ENCODE measurements around the gene BSN.

Gene BSN

GRCh38 chr3:49702672-49703071 lies 148.4 kb downstream of the BSN start:
- Histone ChIP-seq H3K4me3 (ENCODE audit: low read length) (no peak overlapping the region), H3K27me3 (ENCODE audit: control insufficient read depth, insufficient read depth, low read length) (no peaks in the 10 kb centered on the region), H3K4me1 (ENCODE audit: control insufficient read depth, insufficient read depth, low read length) (peaks cover 2% of the 10 kb centered on the region), H3K27ac (ENCODE audit: low read length) (no peak overlapping the region), H3K9me3 (ENCODE audit: control insufficient read depth, insufficient read depth, low read length) (no peaks in the 10 kb centered on the region), H3K36me3 (ENCODE audit: control insufficient read depth, insufficient read depth, low read length) (peaks cover 22% of the 10 kb centered on the region)
- DNase-seq (ENCODE audit: low read depth, low spot score) = no peak
- no CpG with 5 or more reads among the region's 11 CpGs for WGBS (ENCODE audit: insufficient coverage, insufficient read length)

DNA sequence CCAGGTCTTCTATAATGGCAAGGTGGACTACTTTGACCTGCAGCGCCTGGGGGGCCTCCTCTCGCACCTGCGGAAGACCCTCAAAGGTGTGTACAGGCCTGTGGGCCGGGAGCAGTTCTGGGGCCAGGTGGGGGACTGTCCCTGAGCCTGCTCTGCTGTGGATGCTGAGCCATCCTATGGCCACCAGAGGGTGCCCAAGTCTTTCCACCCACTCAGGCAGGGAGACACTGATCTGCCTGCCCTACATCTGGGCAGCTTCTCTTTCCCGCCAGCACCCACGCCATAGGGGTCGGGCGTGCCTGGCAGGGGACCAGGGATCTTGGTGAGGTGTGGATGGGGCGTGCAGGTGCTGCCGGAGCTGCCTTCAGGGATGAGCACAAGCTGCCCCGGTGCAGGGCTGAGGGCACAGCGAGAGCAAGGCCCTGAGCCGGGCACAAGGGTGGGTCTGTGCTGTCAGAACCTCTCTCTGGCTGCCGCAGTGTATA lies 149.2 kb downstream of the BSN start:
- Histone ChIP-seq H3K4me3 (ENCODE audit: low read length) (no peak overlapping the region), H3K4me1 (ENCODE audit: control insufficient read depth, insufficient read depth, low read length) (peaks cover 2% of the 10 kb centered on the region), H3K36me3 (ENCODE audit: control insufficient read depth, insufficient read depth, low read length) (peaks cover 22% of the 10 kb centered on the region), H3K27ac (ENCODE audit: low read length) (no peak overlapping the region), H3K27me3 (ENCODE audit: control insufficient read depth, insufficient read depth, low read length) (no peaks in the 10 kb centered on the region), H3K9me3 (ENCODE audit: control insufficient read depth, insufficient read depth, low read length) (no peaks in the 10 kb centered on the region)
- DNase-seq (ENCODE audit: low read depth, low spot score) = no peak
- no CpG with 5 or more reads among the region's 14 CpGs for whole genome bisulfite sequencing (ENCODE audit: insufficient coverage, insufficient read length)

- H3K36me3 ChIP-seq (ENCODE audit: control insufficient read depth, insufficient read depth, low read length) = peaks cover 22% of the 10 kb centered on the region
- no CpG with 5 or more reads among the region's 7 CpGs for WGBS (ENCODE audit: insufficient coverage, insufficient read length)
- no peak for DNase-seq (ENCODE audit: low read depth, low spot score)
- H3K4me1 ChIP-seq (ENCODE audit: control insufficient read depth, insufficient read depth, low read length) = peaks cover 2% of the 10 kb centered on the region
- no peaks in the 10 kb centered on the region for H3K27me3 ChIP-seq (ENCODE audit: control insufficient read depth, insufficient read depth, low read length)
- H3K9me3 ChIP-seq (ENCODE audit: control insufficient read depth, insufficient read depth, low read length) = no peaks in the 10 kb centered on the region
- H3K27ac ChIP-seq (ENCODE audit: low read length) = no peak overlapping the region
- no peak overlapping the region for H3K4me3 ChIP-seq (ENCODE audit: low read length)
Observed at GRCh38 chr3:49703956-49704355, 149.7 kb downstream of the BSN start.

DNA sequence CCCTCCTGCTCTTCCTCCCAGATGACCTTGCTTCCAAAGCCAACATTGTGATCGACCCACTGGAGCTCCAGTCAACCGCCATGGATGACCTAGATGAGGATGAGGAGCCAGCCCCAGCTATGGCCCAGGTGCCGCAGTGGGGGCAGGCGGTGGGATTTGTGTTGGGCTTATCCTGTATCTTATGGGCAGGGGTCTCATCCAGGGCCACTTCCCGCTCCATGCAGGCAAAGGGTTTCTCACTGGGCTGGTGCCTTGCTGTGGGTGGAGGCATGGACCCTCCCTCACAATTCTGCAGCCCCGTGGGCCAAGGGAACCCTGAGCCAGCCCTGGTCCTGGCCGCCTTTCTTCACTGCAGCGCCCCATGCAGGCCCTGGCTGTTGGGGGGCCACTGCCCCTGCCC lies 150.4 kb downstream of the BSN start:
- WGBS (ENCODE audit: insufficient coverage, insufficient read length) = no CpG with 5 or more reads among the region's 8 CpGs
- peaks cover 2% of the 10 kb centered on the region for H3K4me1 ChIP-seq (ENCODE audit: control insufficient read depth, insufficient read depth, low read length)
- no peaks in the 10 kb centered on the region for H3K9me3 ChIP-seq (ENCODE audit: control insufficient read depth, insufficient read depth, low read length)
- H3K27ac ChIP-seq (ENCODE audit: low read length) = no peak overlapping the region
- H3K4me3 ChIP-seq (ENCODE audit: low read length) = no peak overlapping the region
- H3K36me3 ChIP-seq (ENCODE audit: control insufficient read depth, insufficient read depth, low read length) = peaks cover 19% of the 10 kb centered on the region
- no peak for DNase-seq (ENCODE audit: low read depth, low spot score)
- H3K27me3 ChIP-seq (ENCODE audit: control insufficient read depth, insufficient read depth, low read length) = no peaks in the 10 kb centered on the region

GRCh38 chr3:49705390-49705960 lies 151.2 kb downstream of the BSN start:
- H3K27me3 ChIP-seq (ENCODE audit: control insufficient read depth, insufficient read depth, low read length) = no peaks in the 10 kb centered on the region
- H3K4me3 ChIP-seq (ENCODE audit: low read length) = no peak overlapping the region
- peaks cover 13% of the 10 kb centered on the region for H3K36me3 ChIP-seq (ENCODE audit: control insufficient read depth, insufficient read depth, low read length)
- H3K9me3 ChIP-seq (ENCODE audit: control insufficient read depth, insufficient read depth, low read length) = no peaks in the 10 kb centered on the region
- peaks cover 2% of the 10 kb centered on the region for H3K4me1 ChIP-seq (ENCODE audit: control insufficient read depth, insufficient read depth, low read length)
- no peak for DNase-seq (ENCODE audit: low read depth, low spot score)
- H3K27ac ChIP-seq (ENCODE audit: low read length) = no peak overlapping the region
- WGBS (ENCODE audit: insufficient coverage, insufficient read length) = no CpG with 5 or more reads among the region's 17 CpGs

DNA sequence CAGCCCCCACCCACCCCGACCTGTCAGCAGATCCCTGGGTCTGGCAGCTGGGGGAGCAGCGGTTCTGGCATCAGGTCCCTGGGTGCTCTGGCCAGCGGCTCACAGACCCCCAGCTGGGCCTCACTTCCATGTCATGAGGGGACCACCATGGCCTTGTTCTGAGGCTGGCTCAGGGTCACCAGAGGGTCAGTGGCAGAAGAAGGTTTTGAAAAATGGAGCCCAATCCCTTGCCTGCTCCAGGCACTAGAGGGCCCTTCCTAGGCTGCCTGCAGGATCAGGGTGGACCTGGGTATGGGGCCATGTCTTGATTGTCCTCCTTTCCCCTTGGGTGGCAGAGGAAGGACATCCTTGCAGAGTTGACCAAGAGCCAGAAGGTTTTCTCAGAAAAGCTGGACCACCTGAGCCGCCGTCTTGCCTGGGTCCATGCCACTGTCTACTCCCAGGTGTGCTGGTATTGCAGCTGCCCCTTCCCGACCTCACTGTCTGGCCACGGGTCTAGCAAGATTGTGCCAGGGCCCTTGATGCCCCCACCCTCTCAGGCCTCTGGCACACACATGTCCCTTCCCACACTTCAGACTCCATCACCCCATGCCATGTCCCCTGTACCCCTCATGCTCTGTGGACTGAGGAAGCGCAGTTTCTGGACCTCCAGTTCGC lies 152.3 kb downstream of the BSN start:
- Histone ChIP-seq H3K27me3 (ENCODE audit: control insufficient read depth, insufficient read depth, low read length) (no peaks in the 10 kb centered on the region), H3K27ac (ENCODE audit: low read length) (no peak overlapping the region), H3K36me3 (ENCODE audit: control insufficient read depth, insufficient read depth, low read length) (peaks cover 13% of the 10 kb centered on the region), H3K9me3 (ENCODE audit: control insufficient read depth, insufficient read depth, low read length) (no peaks in the 10 kb centered on the region), H3K4me1 (ENCODE audit: control insufficient read depth, insufficient read depth, low read length) (no peaks in the 10 kb centered on the region), H3K4me3 (ENCODE audit: low read length) (no peak overlapping the region)
- no peak for DNase-seq (ENCODE audit: low read depth, low spot score)
- WGBS (ENCODE audit: insufficient coverage, insufficient read length) = no CpG with 5 or more reads among the region's 9 CpGs

DNA sequence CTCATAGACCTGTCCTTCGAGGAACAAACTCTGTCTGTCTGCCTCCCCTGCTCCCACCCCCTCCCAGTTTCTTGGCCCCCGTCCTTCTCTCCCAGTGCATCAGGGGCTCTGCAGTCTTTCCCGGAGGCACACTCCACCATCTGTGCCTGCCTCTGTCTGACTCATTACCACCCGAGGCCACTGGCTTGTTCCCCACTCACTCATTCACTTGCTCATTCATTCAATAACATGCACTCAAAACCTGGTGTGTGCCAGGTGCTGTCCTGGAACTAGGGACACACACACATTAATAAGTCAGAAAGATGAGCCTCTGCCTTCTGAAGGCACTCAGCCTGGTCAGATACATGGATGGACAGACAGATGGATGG lies 152.8 kb downstream of the BSN start:
- Histone ChIP-seq H3K4me1 (ENCODE audit: control insufficient read depth, insufficient read depth, low read length) (no peaks in the 10 kb centered on the region), H3K27ac (ENCODE audit: low read length) (no peak overlapping the region), H3K27me3 (ENCODE audit: control insufficient read depth, insufficient read depth, low read length) (no peaks in the 10 kb centered on the region), H3K36me3 (ENCODE audit: control insufficient read depth, insufficient read depth, low read length) (peaks cover 13% of the 10 kb centered on the region), H3K4me3 (ENCODE audit: low read length) (no peak overlapping the region), H3K9me3 (ENCODE audit: control insufficient read depth, insufficient read depth, low read length) (no peaks in the 10 kb centered on the region)
- no peak for DNase-seq (ENCODE audit: low read depth, low spot score)
- no CpG with 5 or more reads among the region's 4 CpGs for WGBS (ENCODE audit: insufficient coverage, insufficient read length)

DNA sequence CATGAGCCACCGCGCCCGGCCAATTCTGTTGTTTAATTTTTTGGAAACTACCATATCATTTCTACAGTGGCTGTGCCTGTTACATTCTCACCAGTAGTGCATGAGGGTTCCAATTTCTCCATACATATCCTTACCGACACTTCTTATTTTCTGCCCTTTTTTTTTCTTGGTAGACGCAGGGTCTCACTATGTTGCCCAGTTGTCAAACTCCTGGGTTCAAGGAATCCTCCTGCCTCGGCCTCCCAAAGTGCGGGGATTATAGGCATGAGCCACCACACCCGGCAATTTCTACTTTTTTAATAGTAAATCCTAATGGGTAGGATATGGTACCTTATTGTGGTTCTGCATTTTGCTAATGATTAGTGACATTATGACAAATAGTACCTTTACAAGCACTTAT lies 155.6 kb downstream of the BSN start:
- no peak overlapping the region for H3K4me3 ChIP-seq (ENCODE audit: low read length)
- no peaks in the 10 kb centered on the region for H3K9me3 ChIP-seq (ENCODE audit: control insufficient read depth, insufficient read depth, low read length)
- 0 out of 2 replicates have a peak, but pooled peaks cover 2% of the 10 kb centered on the region for H3K36me3 ChIP-seq (ENCODE audit: control insufficient read depth, insufficient read depth, low read length)
- no peaks in the 10 kb centered on the region for H3K27me3 ChIP-seq (ENCODE audit: control insufficient read depth, insufficient read depth, low read length)
- no peak overlapping the region for H3K27ac ChIP-seq (ENCODE audit: low read length)
- H3K4me1 ChIP-seq (ENCODE audit: control insufficient read depth, insufficient read depth, low read length) = no peaks in the 10 kb centered on the region
- no CpG with 5 or more reads among the region's 8 CpGs for WGBS (ENCODE audit: insufficient coverage, insufficient read length)
- no peak for DNase-seq (ENCODE audit: low read depth, low spot score)

DNA sequence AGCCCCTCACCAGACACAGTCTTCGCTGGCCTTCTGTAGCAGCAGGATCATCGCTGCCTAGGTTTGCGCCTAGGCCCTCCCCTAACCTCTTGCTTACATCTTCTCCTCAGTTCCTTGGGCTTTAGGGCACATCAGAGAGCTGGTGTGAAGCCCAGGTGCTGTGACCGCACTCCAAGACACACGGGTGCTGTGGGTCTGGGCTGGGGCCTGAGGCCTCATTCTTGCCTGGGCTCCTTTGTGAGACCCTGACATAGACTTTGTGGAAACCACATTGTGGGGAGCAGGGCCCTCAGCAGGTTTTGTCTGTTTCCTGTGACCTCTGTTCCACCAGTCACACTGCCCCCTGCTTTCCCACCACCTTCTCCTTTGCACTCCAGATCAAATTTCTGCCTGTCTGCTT lies 157.2 kb downstream of the BSN start:
- no CpG with 5 or more reads among the region's 5 CpGs for WGBS (ENCODE audit: insufficient coverage, insufficient read length)
- H3K4me3 ChIP-seq (ENCODE audit: low read length) = no peak overlapping the region
- no peaks in the 10 kb centered on the region for H3K4me1 ChIP-seq (ENCODE audit: control insufficient read depth, insufficient read depth, low read length)
- no peaks in the 10 kb centered on the region for H3K27me3 ChIP-seq (ENCODE audit: control insufficient read depth, insufficient read depth, low read length)
- H3K36me3 ChIP-seq (ENCODE audit: control insufficient read depth, insufficient read depth, low read length) = peaks cover 5% of the 10 kb centered on the region; the same call in 1 of the 2 replicates
- no peaks in the 10 kb centered on the region for H3K9me3 ChIP-seq (ENCODE audit: control insufficient read depth, insufficient read depth, low read length)
- H3K27ac ChIP-seq (ENCODE audit: low read length) = no peak overlapping the region
- no peak for DNase-seq (ENCODE audit: low read depth, low spot score)

DNA sequence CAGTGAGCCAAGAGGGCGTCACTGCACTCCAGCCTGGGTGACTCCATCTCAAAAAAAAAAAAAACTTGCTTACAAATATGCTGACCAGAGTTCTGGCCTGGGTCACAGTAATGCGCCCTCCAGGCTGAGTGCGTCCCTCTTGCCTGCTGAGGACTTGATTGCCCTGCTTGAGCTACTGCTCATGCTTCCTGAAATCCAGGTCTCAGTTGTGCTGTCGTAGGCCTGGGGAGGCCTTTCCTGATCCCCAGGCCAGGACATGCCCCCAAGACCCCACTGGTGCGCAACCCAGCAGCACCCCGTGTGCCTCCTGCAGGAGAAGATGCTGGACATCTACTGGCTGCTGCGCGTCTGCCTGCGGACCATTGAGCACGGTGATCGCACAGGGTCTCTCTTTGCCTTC lies 157.9 kb downstream of the BSN start:
- DNase-seq (ENCODE audit: low read depth, low spot score) = no peak
- no CpG with 5 or more reads among the region's 11 CpGs for WGBS (ENCODE audit: insufficient coverage, insufficient read length)
- H3K36me3 ChIP-seq (ENCODE audit: control insufficient read depth, insufficient read depth, low read length) = peaks cover 5% of the 10 kb centered on the region; the same call in 1 of the 2 replicates
- no peak overlapping the region for H3K27ac ChIP-seq (ENCODE audit: low read length)
- H3K9me3 ChIP-seq (ENCODE audit: control insufficient read depth, insufficient read depth, low read length) = no peaks in the 10 kb centered on the region
- no peaks in the 10 kb centered on the region for H3K27me3 ChIP-seq (ENCODE audit: control insufficient read depth, insufficient read depth, low read length)
- H3K4me1 ChIP-seq (ENCODE audit: control insufficient read depth, insufficient read depth, low read length) = no peaks in the 10 kb centered on the region
- H3K4me3 ChIP-seq (ENCODE audit: low read length) = no peak overlapping the region
